ENCODE measurements around the gene PDS5B.

Gene PDS5B

GRCh38 chr13:32751340-32751739 is 165.1 kb downstream of the PDS5B start:
- no peak for TF ChIP-seq ZFX (IDR thresholded peaks at IDR 0.05; ENCODE audit: borderline replicate concordance)
- no peak for TF ChIP-seq CTCF (IDR thresholded peaks at IDR 0.05)
- H3K27ac ChIP-seq = peak overlapping the region; percentile 7; the same call in 1 of the 2 replicates

GRCh38 chr13:32752311-32752710 is 166.1 kb downstream of the PDS5B start:
- TF ChIP-seq ZFX (IDR thresholded peaks at IDR 0.05; ENCODE audit: borderline replicate concordance) = no peak
- no peak for TF ChIP-seq CTCF (IDR thresholded peaks at IDR 0.05)

GRCh38 chr13:32752997-32753606 is 166.8 kb downstream of the PDS5B start:
- H3K27ac ChIP-seq = no peak overlapping the region
- TF ChIP-seq CTCF (IDR thresholded peaks at IDR 0.05) (no peak), ZFX (IDR thresholded peaks at IDR 0.05; ENCODE audit: borderline replicate concordance) (no peak)

More at GRCh38 chr13:32752311-32752710, 166.1 kb downstream of the PDS5B start:
- no peak overlapping the region for H3K27ac ChIP-seq

- H3K27ac ChIP-seq = no peak overlapping the region
- TF ChIP-seq CTCF (IDR thresholded peaks at IDR 0.05) (no peak), ZFX (IDR thresholded peaks at IDR 0.05; ENCODE audit: borderline replicate concordance) (no peak)
Measured at GRCh38 chr13:32754179-32754578, 167.9 kb downstream of the PDS5B start.

GRCh38 chr13:32759152-32759551 is 172.9 kb downstream of the PDS5B start:
- TF ChIP-seq CTCF (IDR thresholded peaks at IDR 0.05) (no peak), ZFX (IDR thresholded peaks at IDR 0.05; ENCODE audit: borderline replicate concordance) (no peak)
- no peak overlapping the region for H3K27ac ChIP-seq

- TF ChIP-seq ZFX (IDR thresholded peaks at IDR 0.05; ENCODE audit: borderline replicate concordance) (no peak), CTCF (IDR thresholded peaks at IDR 0.05) (no peak)
- no peak overlapping the region for H3K27ac ChIP-seq
Measured at GRCh38 chr13:32761472-32761871, 175.2 kb downstream of the PDS5B start.

- H3K27ac ChIP-seq = no peak overlapping the region
- no peak for TF ChIP-seq CTCF (IDR thresholded peaks at IDR 0.05)
- TF ChIP-seq ZFX (IDR thresholded peaks at IDR 0.05; ENCODE audit: borderline replicate concordance) = no peak
Measured at GRCh38 chr13:32779119-32779518, 192.9 kb downstream of the PDS5B start.

Measured in 22Rv1 (cell line).